ENCODE measurements around the gene ELMOD2.

Gene ELMOD2

DNA sequence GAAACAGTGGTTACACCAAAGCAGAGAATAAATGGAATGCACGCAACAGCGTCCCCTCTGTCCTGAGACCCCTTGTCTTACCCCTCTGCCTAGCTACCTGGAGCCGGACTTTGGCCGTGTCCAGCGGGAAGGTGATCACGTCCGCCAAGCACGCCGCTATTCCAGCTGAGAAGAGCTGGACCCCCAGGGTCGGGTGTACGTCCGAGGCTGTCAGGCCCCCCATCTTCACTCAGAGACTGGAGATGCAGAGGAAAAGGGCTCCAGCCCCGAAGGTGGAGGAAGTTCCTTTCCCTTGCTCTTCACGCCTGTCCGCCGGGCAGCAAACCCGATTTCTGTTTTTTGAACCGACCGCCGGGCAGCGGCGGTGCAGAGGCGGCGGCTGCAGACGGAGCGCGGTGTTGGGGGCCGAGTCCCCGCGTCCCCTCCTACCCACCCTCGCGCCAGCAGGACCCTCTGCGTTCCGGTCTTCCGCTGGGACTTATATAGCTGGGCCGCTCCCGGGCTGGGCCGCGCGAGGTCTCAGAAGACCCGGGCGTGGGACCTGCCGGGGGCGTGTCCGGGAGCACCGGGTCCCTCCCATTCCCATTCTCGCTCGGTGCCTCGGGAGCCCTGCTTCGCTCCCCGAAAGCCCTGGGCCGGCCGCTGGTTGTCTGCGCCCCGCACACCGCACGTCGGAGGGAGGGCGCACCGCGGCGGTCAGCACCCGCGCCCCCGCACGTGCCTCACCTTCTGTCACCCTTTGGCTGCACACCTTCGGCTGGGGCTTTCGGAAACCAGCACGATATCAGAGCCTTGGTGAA, 44.7 kb downstream of the ELMOD2 start, which contains the start of gene UCP1:
Gene UCP1, minus strand, starts transcription at position 455 of the 800 bp plus-strand sequence. Its CDS starts 232 bp downstream, at position 223.
- TF ChIP-seq, protein P1, sequence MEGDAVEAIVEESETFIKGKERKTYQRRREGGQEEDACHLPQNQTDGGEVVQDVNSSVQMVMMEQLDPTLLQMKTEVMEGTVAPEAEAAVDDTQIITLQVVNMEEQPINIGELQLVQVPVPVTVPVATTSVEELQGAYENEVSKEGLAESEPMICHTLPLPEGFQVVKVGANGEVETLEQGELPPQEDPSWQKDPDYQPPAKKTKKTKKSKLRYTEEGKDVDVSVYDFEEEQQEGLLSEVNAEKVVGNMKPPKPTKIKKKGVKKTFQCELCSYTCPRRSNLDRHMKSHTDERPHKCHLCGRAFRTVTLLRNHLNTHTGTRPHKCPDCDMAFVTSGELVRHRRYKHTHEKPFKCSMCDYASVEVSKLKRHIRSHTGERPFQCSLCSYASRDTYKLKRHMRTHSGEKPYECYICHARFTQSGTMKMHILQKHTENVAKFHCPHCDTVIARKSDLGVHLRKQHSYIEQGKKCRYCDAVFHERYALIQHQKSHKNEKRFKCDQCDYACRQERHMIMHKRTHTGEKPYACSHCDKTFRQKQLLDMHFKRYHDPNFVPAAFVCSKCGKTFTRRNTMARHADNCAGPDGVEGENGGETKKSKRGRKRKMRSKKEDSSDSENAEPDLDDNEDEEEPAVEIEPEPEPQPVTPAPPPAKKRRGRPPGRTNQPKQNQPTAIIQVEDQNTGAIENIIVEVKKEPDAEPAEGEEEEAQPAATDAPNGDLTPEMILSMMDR (IDR thresholded peaks at IDR 0.05; ENCODE audit: extremely low read depth, missing control alignments) = no peak
- DNase-seq (ENCODE audit: low spot score) = peak; percentile 50

DNA sequence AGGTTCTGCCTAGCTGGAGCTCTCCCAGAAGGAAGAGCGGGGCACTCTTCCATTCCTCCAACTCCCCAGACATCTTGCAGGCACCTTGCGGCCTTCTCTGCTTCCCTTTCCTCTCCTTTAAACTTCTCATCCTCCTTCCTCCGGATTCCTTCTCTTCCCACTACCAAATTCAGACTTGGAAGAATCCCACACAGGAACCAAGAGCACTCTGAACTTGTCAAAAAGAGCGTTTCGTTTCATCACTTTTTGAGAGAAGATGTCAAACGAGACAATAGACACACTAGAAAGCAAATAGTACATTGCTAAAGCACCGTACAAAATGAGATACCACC, 45.3 kb downstream of the ELMOD2 start:
- no peak for DNase-seq (ENCODE audit: low spot score)
- TF ChIP-seq, protein P1 (IDR thresholded peaks at IDR 0.05; ENCODE audit: extremely low read depth, missing control alignments) = no peak

DNA sequence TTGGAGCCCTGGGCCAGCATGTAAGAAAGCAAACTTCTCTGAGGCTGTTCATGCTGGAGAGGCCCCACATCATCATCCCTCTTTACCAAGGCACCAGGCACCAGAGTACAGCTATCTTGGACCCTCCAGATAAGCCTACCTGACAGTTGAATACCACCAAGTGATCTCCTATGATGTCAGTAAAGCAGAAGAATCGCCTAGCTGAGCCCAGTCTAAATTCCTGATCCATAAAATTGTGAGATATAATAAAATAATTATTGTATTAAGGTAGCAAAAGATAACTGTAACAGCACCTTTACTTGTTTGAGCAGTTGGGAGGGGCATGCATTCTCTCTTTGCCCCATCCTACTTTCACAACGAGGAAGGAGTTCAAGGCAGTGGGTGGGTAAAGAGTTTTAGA, 47.7 kb downstream of the ELMOD2 start:
- DNase-seq (ENCODE audit: low spot score) = no peak
- TF ChIP-seq, protein P1 (IDR thresholded peaks at IDR 0.05; ENCODE audit: extremely low read depth, missing control alignments) = no peak

DNA sequence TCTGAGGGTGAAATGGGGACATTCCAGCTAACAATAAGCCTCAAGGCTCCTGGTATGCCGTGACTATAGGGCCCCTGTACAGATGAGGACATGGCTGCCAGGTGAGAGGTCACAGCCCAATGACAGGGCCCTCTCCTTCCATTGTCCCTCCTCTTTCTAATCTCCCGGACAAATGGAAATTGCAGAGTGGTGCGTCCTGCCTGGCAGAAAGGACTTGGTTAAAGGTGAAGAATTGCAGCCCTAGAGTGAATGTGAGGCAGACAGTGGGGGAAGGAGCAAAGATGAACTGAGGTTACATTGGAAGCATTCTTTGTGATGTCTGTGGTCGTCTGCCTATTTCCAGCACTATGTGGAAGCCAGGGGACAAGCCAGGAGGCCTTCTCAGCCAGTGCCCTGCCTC, 51.5 kb downstream of the ELMOD2 start:
- DNase-seq (ENCODE audit: low spot score) = no peak
- TF ChIP-seq, protein P1 (IDR thresholded peaks at IDR 0.05; ENCODE audit: extremely low read depth, missing control alignments) = no peak

DNA sequence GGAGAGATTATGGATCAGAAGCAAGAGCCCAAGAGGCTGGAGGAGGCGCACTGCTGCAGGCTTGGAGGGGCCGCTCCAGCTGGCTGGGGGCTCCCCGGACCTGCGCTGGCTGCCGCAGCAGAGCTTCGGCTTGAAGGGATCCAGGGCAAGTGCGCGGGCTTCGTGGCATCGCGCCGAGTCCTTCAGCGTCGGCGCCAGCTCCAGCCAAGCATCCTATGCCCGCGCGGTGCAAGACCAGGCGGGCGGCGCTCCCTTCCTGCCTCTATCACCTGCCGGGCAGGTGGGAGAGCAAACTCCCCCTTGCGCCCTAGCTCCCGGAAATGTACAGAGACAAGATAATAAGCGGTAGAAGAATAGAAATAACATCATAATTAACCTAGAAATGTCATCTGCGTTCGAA, 55.3 kb downstream of the ELMOD2 start:
- no peak for DNase-seq (ENCODE audit: low spot score)
- TF ChIP-seq, protein P1 (IDR thresholded peaks at IDR 0.05; ENCODE audit: extremely low read depth, missing control alignments) = no peak

DNA sequence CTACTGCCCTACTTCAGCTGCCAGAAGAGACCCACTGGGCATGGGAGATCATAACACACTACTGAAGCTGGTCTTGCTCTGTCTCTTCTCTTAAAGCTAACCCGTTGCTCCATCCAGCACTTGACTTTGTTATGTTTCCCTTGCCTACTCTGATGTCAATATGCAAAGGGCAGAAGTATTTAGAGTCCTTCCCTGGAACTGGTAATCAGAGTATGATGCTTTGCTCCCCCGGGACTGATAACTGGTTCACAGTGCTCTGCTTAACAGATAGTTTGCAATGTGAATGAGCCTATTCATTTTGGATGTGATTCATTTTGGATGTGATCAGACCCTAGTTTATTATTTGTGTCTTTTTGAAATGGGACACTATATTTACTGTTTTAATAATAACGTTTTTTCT, 57.1 kb downstream of the ELMOD2 start:
- TF ChIP-seq, protein P1 (IDR thresholded peaks at IDR 0.05; ENCODE audit: extremely low read depth, missing control alignments) = no peak
- DNase-seq (ENCODE audit: low spot score) = no peak

DNA sequence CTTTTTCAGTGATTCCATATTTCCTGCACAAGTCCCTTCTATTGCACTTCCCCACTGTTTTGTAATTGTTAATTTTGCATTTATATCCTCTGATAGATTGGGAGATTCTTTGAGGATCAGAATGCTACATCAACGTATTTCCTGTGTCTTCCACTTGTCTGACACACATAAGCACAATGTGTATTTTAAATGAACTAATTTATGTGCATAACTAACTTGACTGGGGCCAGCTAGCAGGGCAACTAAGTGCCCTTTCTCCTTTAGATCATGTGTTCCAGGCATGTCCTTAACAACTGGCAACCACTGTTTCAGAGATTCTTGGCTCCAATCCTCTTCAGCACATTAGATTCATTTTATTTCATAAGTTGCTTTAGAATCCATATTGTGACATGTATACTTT, 60.5 kb downstream of the ELMOD2 start:
- no peak for DNase-seq (ENCODE audit: low spot score)
- TF ChIP-seq, protein P1 (IDR thresholded peaks at IDR 0.05; ENCODE audit: extremely low read depth, missing control alignments) = no peak
